Inflammatory macrophage (primary cell): ENCODE data around the gene RAB6D.
"Not testable (repeated sequence)": the region's sequence is repeated elsewhere in the genome, so short reads cannot be mapped to it uniquely, and the experiment has no call there.

Experiments
- DNase-seq, 2 donors: peaks; one replicate each; pipeline ENCODE4 v3.0.0-alpha.2; 2020 to 2022
- total RNA-seq, 18 experiments: gene quantifications; one replicate each; lab custom pipeline; 2026; ENCODE audit warnings: mixed read lengths in 6 of 18, inconsistent platforms in 2 of 18; lab: John Stamatoyannopoulos, UW

Gene RAB6D
- total RNA-seq = 0.04 to 0.81 (median 0.25) reads per million in 18 experiments

- not testable (repeated sequence) for DNase-seq
Observed at GRCh38 chr2:131363703-131364186, at the start of gene RAB6D. Gene RAB6D (minus strand): TSS chr2:131364168. CDS start chr2:131363720, 448 bp downstream.

GRCh38 chr2:131413148-131413747 lies 49.3 kb upstream of the RAB6D start:
- peak; percentile 51 to 53 for DNase-seq

GRCh38 chr2:131410173-131410572 lies 46.2 kb upstream of the RAB6D start:
- no peak for DNase-seq

GRCh38 chr2:131408778-131409177 lies 44.8 kb upstream of the RAB6D start:
- no peak for DNase-seq

- no peak for DNase-seq
Observed at GRCh38 chr2:131408207-131408606, 44.2 kb upstream of the RAB6D start.

- no peak for DNase-seq
Observed at GRCh38 chr2:131404753-131405152, 40.8 kb upstream of the RAB6D start.

GRCh38 chr2:131402320-131403039 lies 38.5 kb upstream of the RAB6D start:
- no peak for DNase-seq

- DNase-seq = no peak
Observed at GRCh38 chr2:131400849-131401248, 36.9 kb upstream of the RAB6D start.

- not testable (repeated sequence) for DNase-seq
Observed at GRCh38 chr2:131400441-131400840, 36.5 kb upstream of the RAB6D start.

- DNase-seq = not testable (repeated sequence)
Observed at GRCh38 chr2:131396209-131396608, 32.2 kb upstream of the RAB6D start.

- not testable (repeated sequence) for DNase-seq
Observed at GRCh38 chr2:131395024-131395645, 31.2 kb upstream of the RAB6D start.

- DNase-seq = no peak
Observed at GRCh38 chr2:131394147-131394931, 30.4 kb upstream of the RAB6D start.

- DNase-seq = not testable (repeated sequence)
Observed at GRCh38 chr2:131391953-131392352, 28.0 kb upstream of the RAB6D start.

GRCh38 chr2:131391471-131391870 lies 27.5 kb upstream of the RAB6D start:
- not testable (repeated sequence) for DNase-seq

GRCh38 chr2:131390495-131391130 lies 26.6 kb upstream of the RAB6D start:
- DNase-seq = not testable (repeated sequence)

- no peak for DNase-seq
Observed at GRCh38 chr2:131389657-131390056, 25.7 kb upstream of the RAB6D start.

- not testable (repeated sequence) for DNase-seq
Observed at GRCh38 chr2:131388834-131389233, 24.9 kb upstream of the RAB6D start.

- not testable (repeated sequence) for DNase-seq
Observed at GRCh38 chr2:131373111-131373510, 9.1 kb upstream of the RAB6D start.

GRCh38 chr2:131369954-131370353 lies 6.0 kb upstream of the RAB6D start:
- no peak for DNase-seq

- not testable (repeated sequence) for DNase-seq
Observed at GRCh38 chr2:131368493-131369066, 4.6 kb upstream of the RAB6D start.

GRCh38 chr2:131367352-131367751 lies 3.4 kb upstream of the RAB6D start:
- DNase-seq = no peak

- no peak for DNase-seq
Observed at GRCh38 chr2:131366643-131367042, 2.7 kb upstream of the RAB6D start.
